H1 (cell line): Measurements from ENCODE around the gene RHOBTB3.

Experiments
- CTCF ChIP-seq, 3 experiments: IDR thresholded peaks; 1 replicate in 2 of 3; 2 replicates in 1 of 3; pipeline versions ENCODE4 v1.5.1 to v1.6.1; 2011; ENCODE audit warnings: low read length in 3 of 3, mild to moderate bottlenecking in 3 of 3, inconsistent platforms in 2 of 3, low read depth in 1 of 3, moderate library complexity in 1 of 3; ENCODE audit not compliant: insufficient read depth in 1 of 3; ENCODE audit errors: control extremely low read depth in 1 of 3
- EGR1 ChIP-seq: IDR thresholded peaks from 2 replicates; pipeline ENCODE4 v1.6.1; 2011; ENCODE audit warnings: low read depth, low read length, borderline replicate concordance
- EZH2 ChIP-seq: fragments of 200-600 bp; sonication (generic); IDR thresholded peaks from 2 replicates; pipeline ENCODE4 v1.7.1; 2012; ENCODE audit warnings: low read depth, mild to moderate bottlenecking, moderate library complexity, low read length, inconsistent platforms; ENCODE audit not compliant: severe bottlenecking
- JUND ChIP-seq: IDR thresholded peaks from 2 replicates; pipeline ENCODE4 v1.6.1; 2011; ENCODE audit warnings: mild to moderate bottlenecking, improper control_type of control experiment, low read length
- POLR2A ChIP-seq, 2 experiments: IDR thresholded peaks; 1 replicate in 1 of 2; 2 replicates in 1 of 2; pipeline ENCODE4 v1.6.1; 2011; ENCODE audit warnings: low read depth in 2 of 2, low read length in 2 of 2, mild to moderate bottlenecking in 2 of 2; ENCODE audit errors: control extremely low read depth in 1 of 2
- POLR2AphosphoS5 ChIP-seq: IDR thresholded peaks from 2 replicates; pipeline ENCODE4 v1.6.1; 2011; ENCODE audit warnings: low read depth, low read length
- TAF1 ChIP-seq: IDR thresholded peaks from 2 replicates; pipeline ENCODE4 v1.6.1; 2011; ENCODE audit warnings: mild to moderate bottlenecking, low read depth, low read length

GRCh38 chr5:95837492-95837891, 106.4 kb downstream of the RHOBTB3 start:
- TF ChIP-seq POLR2AphosphoS5 (no peak), EZH2 (no peak), CTCF (IDR thresholded peaks at IDR 0.05; ENCODE audit: control extremely low read depth in 1 of 3, insufficient read depth in 1 of 3, low read depth in 1 of 3, low read length in 3 of 3) (no peak), JUND (no peak), EGR1 (no peak), POLR2A (IDR thresholded peaks at IDR 0.05; ENCODE audit: control extremely low read depth in 1 of 2, low read depth in 2 of 2, low read length in 2 of 2) (no peak), TAF1 (no peak)
